Sigmoid colon (tissue), 4 donors: ENCODE data around the gene PGAM4.

Source experiments
- POLR2A ChIP-seq, 2 donors: fragments of 450-650 bp; IDR thresholded peaks; one replicate each; pipeline ENCODE4 v1.6.1; 2016; ENCODE audit warnings: antibody characterized with exemption in 2 of 2, mild to moderate bottlenecking in 2 of 2, moderate library complexity in 2 of 2
- POLR2AphosphoS5 ChIP-seq, 4 donors: sonication (generic); formaldehyde crosslinking; IDR thresholded peaks; one replicate each; pipeline ENCODE4 v1.6.1; 2017; ENCODE audit warnings: antibody characterized with exemption in 4 of 4
- TF ChIP-seq, protein P1 (sequence below), 4 experiments: fragments of 450-650 bp in 3 of 4; fragments of 200-600 bp in 1 of 4; IDR thresholded peaks; one replicate each; pipeline ENCODE4 v1.5.1; 2016 to 2019; ENCODE audit warnings: antibody characterized with exemption in 4 of 4, mild to moderate bottlenecking in 3 of 4, moderate library complexity in 2 of 4

DNA sequence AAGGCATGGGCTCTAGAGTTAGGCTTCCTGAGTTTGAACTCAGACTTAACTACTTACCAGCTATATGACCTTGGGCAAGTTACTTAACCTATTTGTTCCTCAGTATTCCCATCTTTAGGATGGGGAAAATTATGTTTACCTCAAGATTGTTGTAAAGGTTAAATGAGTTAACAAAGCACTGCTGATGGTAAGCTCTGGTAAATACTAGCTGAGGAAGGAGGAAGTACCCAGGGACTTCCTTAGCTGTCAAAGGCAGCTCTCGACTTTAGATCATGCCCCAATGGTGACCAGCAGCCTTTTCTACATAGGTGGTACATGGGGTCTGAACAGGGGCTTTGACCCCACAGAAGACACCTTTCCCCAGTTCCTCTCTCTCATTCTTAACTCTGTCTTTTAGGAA, 38.9 kb downstream of the PGAM4 start:
- TF ChIP-seq, protein P1, sequence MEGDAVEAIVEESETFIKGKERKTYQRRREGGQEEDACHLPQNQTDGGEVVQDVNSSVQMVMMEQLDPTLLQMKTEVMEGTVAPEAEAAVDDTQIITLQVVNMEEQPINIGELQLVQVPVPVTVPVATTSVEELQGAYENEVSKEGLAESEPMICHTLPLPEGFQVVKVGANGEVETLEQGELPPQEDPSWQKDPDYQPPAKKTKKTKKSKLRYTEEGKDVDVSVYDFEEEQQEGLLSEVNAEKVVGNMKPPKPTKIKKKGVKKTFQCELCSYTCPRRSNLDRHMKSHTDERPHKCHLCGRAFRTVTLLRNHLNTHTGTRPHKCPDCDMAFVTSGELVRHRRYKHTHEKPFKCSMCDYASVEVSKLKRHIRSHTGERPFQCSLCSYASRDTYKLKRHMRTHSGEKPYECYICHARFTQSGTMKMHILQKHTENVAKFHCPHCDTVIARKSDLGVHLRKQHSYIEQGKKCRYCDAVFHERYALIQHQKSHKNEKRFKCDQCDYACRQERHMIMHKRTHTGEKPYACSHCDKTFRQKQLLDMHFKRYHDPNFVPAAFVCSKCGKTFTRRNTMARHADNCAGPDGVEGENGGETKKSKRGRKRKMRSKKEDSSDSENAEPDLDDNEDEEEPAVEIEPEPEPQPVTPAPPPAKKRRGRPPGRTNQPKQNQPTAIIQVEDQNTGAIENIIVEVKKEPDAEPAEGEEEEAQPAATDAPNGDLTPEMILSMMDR (IDR thresholded peaks at IDR 0.05): no peak
- TF ChIP-seq POLR2A (IDR thresholded peaks at IDR 0.05): no peak
- no peak for TF ChIP-seq POLR2AphosphoS5 (IDR thresholded peaks at IDR 0.05)
